Glutamatergic neuron (in vitro differentiated cells): ENCODE measurements around the gene TBC1D22A. TPM values are rescaled to one million over a fixed set of nuclear protein-coding genes. Genes with fewer than 3 reads are reported as not detected.

Experiments used
- DNase-seq: peaks from one replicate; pipeline ENCODE4 v3.0.0; 2022
- H3K27ac Mint-ChIP-seq: one replicate; pipeline ENCODE4 v1.8.0; 2020; ENCODE audit warnings: mild to moderate bottlenecking, mixed read lengths, inconsistent platforms; ENCODE audit not compliant: unreplicated experiment
- H3K27me3 Mint-ChIP-seq: one replicate; pipeline ENCODE4 v1.8.0; 2020; ENCODE audit warnings: mild to moderate bottlenecking, moderate library complexity, mixed read lengths, inconsistent platforms; ENCODE audit not compliant: unreplicated experiment
- H3K36me3 Mint-ChIP-seq: one replicate; pipeline ENCODE4 v1.8.0; 2020; ENCODE audit warnings: mild to moderate bottlenecking, mixed read lengths, inconsistent platforms; ENCODE audit not compliant: unreplicated experiment
- H3K4me1 Mint-ChIP-seq: one replicate; pipeline ENCODE4 v1.8.0; 2020; ENCODE audit warnings: mild to moderate bottlenecking, low read depth, mixed read lengths, inconsistent platforms; ENCODE audit not compliant: unreplicated experiment
- H3K4me3 Mint-ChIP-seq: one replicate; pipeline ENCODE4 v1.8.0; 2020; ENCODE audit warnings: mild to moderate bottlenecking, mixed read lengths, inconsistent platforms; ENCODE audit not compliant: unreplicated experiment
- H3K9me3 Mint-ChIP-seq: one replicate; pipeline ENCODE4 v1.8.0; 2020; ENCODE audit warnings: mild to moderate bottlenecking, moderate library complexity, mixed read lengths, inconsistent platforms; ENCODE audit not compliant: unreplicated experiment
- total RNA-seq: library from RNA; stranded (reverse); fragmentation: NEBNext Ultra II Directional; extraction: Animal tissue kit (Norgen Biotek cat#: 25700); gene quantifications from one replicate; pipeline ENCODE4 v1.2.1, GENCODE V29; 2021; ENCODE audit not compliant: unreplicated experiment
- TF ChIP-seq, protein P1 (sequence below): fragments of 200-600 bp; sonication (generic); IDR thresholded peaks from one replicate; pipeline ENCODE4 v1.5.0; 2021; ENCODE audit not compliant: partially characterized antibody, unreplicated experiment

TBC1D22A gene
- total RNA-seq, 1 donor from 2014 or later, result 23.0 TPM

DNA sequence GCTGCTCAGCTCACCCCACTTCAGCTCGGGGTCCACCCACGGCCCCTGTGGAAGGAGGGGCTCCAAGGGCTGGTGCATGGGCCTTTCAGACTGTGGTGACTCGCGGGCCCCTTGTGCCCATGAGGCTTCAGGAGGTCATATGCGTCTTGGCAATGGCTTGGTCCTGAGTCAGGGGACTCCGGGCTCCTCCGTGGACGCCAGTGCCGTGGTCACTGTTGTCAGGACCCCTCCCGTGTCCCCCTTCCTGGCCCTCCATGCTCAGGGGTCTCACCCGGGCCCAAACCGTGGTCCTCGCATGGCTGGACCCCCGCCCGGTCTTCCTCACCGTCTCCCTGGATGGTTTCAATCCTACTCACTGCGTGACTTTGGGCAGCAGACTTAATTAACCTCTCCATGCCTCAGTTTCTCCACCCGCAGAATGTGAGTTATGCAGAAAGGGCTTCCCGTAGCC, 436.4 kb downstream of the TBC1D22A start:
- no peak for DNase-seq
- no peak overlapping the region for H3K27ac Mint-ChIP-seq
- no peak overlapping the region for H3K4me3 Mint-ChIP-seq
- no peaks in the 10 kb centered on the region for H3K4me1 Mint-ChIP-seq
- peaks cover 19% of the 10 kb centered on the region for H3K9me3 Mint-ChIP-seq
- H3K36me3 Mint-ChIP-seq, result peaks cover 14% of the 10 kb centered on the region
- H3K27me3 Mint-ChIP-seq, result peaks cover 10% of the 10 kb centered on the region
- TF ChIP-seq, protein P1, sequence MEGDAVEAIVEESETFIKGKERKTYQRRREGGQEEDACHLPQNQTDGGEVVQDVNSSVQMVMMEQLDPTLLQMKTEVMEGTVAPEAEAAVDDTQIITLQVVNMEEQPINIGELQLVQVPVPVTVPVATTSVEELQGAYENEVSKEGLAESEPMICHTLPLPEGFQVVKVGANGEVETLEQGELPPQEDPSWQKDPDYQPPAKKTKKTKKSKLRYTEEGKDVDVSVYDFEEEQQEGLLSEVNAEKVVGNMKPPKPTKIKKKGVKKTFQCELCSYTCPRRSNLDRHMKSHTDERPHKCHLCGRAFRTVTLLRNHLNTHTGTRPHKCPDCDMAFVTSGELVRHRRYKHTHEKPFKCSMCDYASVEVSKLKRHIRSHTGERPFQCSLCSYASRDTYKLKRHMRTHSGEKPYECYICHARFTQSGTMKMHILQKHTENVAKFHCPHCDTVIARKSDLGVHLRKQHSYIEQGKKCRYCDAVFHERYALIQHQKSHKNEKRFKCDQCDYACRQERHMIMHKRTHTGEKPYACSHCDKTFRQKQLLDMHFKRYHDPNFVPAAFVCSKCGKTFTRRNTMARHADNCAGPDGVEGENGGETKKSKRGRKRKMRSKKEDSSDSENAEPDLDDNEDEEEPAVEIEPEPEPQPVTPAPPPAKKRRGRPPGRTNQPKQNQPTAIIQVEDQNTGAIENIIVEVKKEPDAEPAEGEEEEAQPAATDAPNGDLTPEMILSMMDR, result no peak

DNA sequence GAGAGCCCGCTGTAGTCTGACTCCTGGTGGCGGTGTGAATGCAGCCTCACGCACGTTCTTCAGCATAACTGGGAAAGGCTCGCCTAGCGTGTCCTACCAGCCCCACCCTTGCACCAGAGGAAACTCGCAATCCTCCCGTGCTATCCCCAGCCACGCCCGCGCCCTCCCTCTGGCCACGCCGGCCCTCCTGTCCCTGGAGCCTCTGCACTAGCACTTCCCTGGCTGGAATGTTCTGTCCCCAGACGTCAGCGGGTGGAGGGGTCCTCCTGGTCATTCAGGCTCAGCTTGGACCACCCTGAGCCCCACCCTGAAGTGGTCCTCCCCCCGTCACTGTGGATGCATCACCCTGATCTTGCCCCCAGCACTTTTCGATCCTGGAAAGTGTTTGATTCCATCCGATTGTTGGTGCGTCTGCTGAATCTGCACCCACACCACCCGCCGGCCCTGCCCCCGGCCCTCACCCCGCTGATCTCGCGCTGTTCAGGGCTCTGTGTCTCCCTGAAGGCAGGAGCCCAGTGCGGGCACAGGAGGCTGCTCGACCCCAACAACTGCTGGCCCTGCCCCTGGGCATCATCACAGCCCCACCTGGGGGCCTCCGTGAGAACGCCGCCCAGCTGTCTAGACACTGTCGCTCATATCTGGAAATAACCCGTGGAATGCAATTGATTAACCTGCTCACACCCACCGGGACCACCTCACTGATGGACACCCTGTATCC, 437.0 kb downstream of the TBC1D22A start:
- Mint-ChIP-seq H3K4me3 (no peak overlapping the region), H3K27ac (no peak overlapping the region), H3K4me1 (no peaks in the 10 kb centered on the region), H3K36me3 (peaks cover 17% of the 10 kb centered on the region), H3K9me3 (peaks cover 23% of the 10 kb centered on the region), H3K27me3 (peaks cover 16% of the 10 kb centered on the region)
- TF ChIP-seq, protein P1, result no peak
- DNase-seq, result no peak

DNA sequence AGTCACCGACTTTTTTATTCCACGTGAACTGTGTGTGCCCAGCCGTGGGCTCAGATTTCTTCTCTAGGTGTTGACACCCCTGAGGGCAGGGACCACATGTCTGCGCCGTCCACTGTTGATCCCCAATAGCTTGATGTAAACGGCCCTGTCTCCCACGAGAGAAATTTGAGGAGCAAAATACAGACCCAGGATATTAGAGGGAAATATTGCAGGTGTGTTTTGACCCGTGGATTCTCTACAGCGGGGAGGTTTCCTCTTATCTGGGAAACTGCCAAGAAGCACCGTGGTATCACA, 437.5 kb downstream of the TBC1D22A start:
- H3K27me3 Mint-ChIP-seq, result peaks cover 18% of the 10 kb centered on the region
- no peaks in the 10 kb centered on the region for H3K4me1 Mint-ChIP-seq
- no peak overlapping the region for H3K27ac Mint-ChIP-seq
- DNase-seq, result no peak
- no peak overlapping the region for H3K4me3 Mint-ChIP-seq
- TF ChIP-seq, protein P1, result no peak
- H3K36me3 Mint-ChIP-seq, result peaks cover 19% of the 10 kb centered on the region
- H3K9me3 Mint-ChIP-seq, result peaks cover 24% of the 10 kb centered on the region

GRCh38 chr22:47200273-47201051, 438.0 kb downstream of the TBC1D22A start:
- H3K36me3 Mint-ChIP-seq, result peaks cover 19% of the 10 kb centered on the region
- DNase-seq, result no peak
- peaks cover 18% of the 10 kb centered on the region for H3K27me3 Mint-ChIP-seq
- TF ChIP-seq, protein P1, result no peak
- H3K9me3 Mint-ChIP-seq, result peaks cover 26% of the 10 kb centered on the region
- H3K4me3 Mint-ChIP-seq, result no peak overlapping the region
- H3K4me1 Mint-ChIP-seq, result no peaks in the 10 kb centered on the region
- no peak overlapping the region for H3K27ac Mint-ChIP-seq
